Measurements from ENCODE around the gene PIK3IP1.

- TF ChIP-seq CTCF (IDR thresholded peaks at IDR 0.05) (no peak), POLR2AphosphoS5 (IDR thresholded peaks at IDR 0.05; ENCODE audit: insufficient read depth in 1 of 2, low read depth in 1 of 2) (no peak), POLR2A (IDR thresholded peaks at IDR 0.05) (no peak)
Observed at GRCh38 chr22:31327806-31328543, 35.7 kb upstream of the PIK3IP1 start.
